ENCODE measurements around the gene KRTAP4-9. TPM values are rescaled to one million over a fixed set of nuclear protein-coding genes. Genes with fewer than 3 reads are reported as not detected.
"Not testable (repeated sequence)": the region's sequence is repeated elsewhere in the genome, so short reads cannot be mapped to it uniquely, and the experiment has no call there.

Gene KRTAP4-9
- total RNA-seq, 1 donor: not detected

- no peak for DNase-seq (ENCODE audit: low read depth)
- H3K4me3 ChIP-seq (ENCODE audit: low read depth, low read length): no peak within 1 kb of the TSS
- TF ChIP-seq CTCF (IDR thresholded peaks at IDR 0.05; ENCODE audit: insufficient read depth, low read length): no peak
Observed at GRCh38 chr17:41101586-41102259, 3.5 kb upstream of the KRTAP4-9 start, which contains the start of gene KRTAP4-16. Gene KRTAP4-16, minus strand, starts transcription at chr17:41102209. Its CDS starts 0 bp downstream, at chr17:41102209.

GRCh38 chr17:41103896-41104295 lies 1.3 kb upstream of the KRTAP4-9 start:
- TF ChIP-seq CTCF (IDR thresholded peaks at IDR 0.05; ENCODE audit: insufficient read depth, low read length): no peak
- no peak for DNase-seq (ENCODE audit: low read depth)
- H3K4me3 ChIP-seq (ENCODE audit: low read depth, low read length): no peak overlapping the region

- H3K4me3 ChIP-seq (ENCODE audit: low read depth, low read length); DNase-seq (ENCODE audit: low read depth): not testable (repeated sequence)
Observed at GRCh38 chr17:41104386-41105038, 677 bp upstream of the KRTAP4-9 start.

GRCh38 chr17:41107941-41108450 lies 2.8 kb downstream of the KRTAP4-9 start:
- no peak for TF ChIP-seq CTCF (IDR thresholded peaks at IDR 0.05; ENCODE audit: insufficient read depth, low read length)
- DNase-seq (ENCODE audit: low read depth): peak; percentile 11
- H3K4me3 ChIP-seq (ENCODE audit: low read depth, low read length): no peak overlapping the region

- DNase-seq (ENCODE audit: low read depth); H3K4me3 ChIP-seq (ENCODE audit: low read depth, low read length): not testable (repeated sequence)
Observed at GRCh38 chr17:41108728-41109386, 3.7 kb downstream of the KRTAP4-9 start.

- TF ChIP-seq CTCF (IDR thresholded peaks at IDR 0.05; ENCODE audit: insufficient read depth, low read length): no peak
- H3K4me3 ChIP-seq (ENCODE audit: low read depth, low read length): no peak overlapping the region
- no peak for DNase-seq (ENCODE audit: low read depth)
Observed at GRCh38 chr17:41111151-41111885, 6.1 kb downstream of the KRTAP4-9 start.

- no peak for DNase-seq (ENCODE audit: low read depth)
- no peak overlapping the region for H3K4me3 ChIP-seq (ENCODE audit: low read depth, low read length)
- no peak for TF ChIP-seq CTCF (IDR thresholded peaks at IDR 0.05; ENCODE audit: insufficient read depth, low read length)
Observed at GRCh38 chr17:41116297-41116696, 11.1 kb downstream of the KRTAP4-9 start.

GRCh38 chr17:41117846-41118386 lies 12.7 kb downstream of the KRTAP4-9 start, which contains the start of gene KRTAP4-11:
Gene KRTAP4-11, minus strand, starts transcription at chr17:41118373. Its CDS starts 58 bp downstream, at chr17:41118315.
- not testable (repeated sequence) for DNase-seq (ENCODE audit: low read depth); H3K4me3 ChIP-seq (ENCODE audit: low read depth, low read length)
